K562 (cell line): Measurements from ENCODE around the gene TXNIP. TPM values are rescaled to one million over a fixed set of nuclear protein-coding genes. Genes with fewer than 3 reads are reported as not detected.

Source experiments
- AFF1 ChIP-seq, 2 experiments: fragments of 450-650 bp; IDR thresholded peaks; 2 replicates each; pipeline ENCODE4 v1.6.1; 2018; ENCODE audit warnings: mild to moderate bottlenecking in 2 of 2, low read depth in 1 of 2; ENCODE audit not compliant: partially characterized antibody in 2 of 2
- ATF7 ChIP-seq: fragments of 450-650 bp; IDR thresholded peaks from 2 replicates; pipeline ENCODE4 v1.7.1; 2014; ENCODE audit warnings: mild to moderate bottlenecking, moderate library complexity
- CLOCK ChIP-seq: fragments of 250-450 bp; sonication (Bioruptor Pico); IDR thresholded peaks from 2 replicates; pipeline ENCODE4 v1.4.0; 2020; ENCODE audit warnings: mild to moderate bottlenecking, moderate library complexity, borderline replicate concordance
- E2F3 ChIP-seq: fragments of 250-450 bp; sonication (Bioruptor Pico); IDR thresholded peaks from 2 replicates; pipeline ENCODE4 v1.4.0; 2020; ENCODE audit warnings: mild to moderate bottlenecking
- EGR1 ChIP-seq: fragments of 450-650 bp; conservative IDR thresholded peaks from 2 replicates; pipeline ENCODE4 v1.6.1; 2017; ENCODE audit warnings: mild to moderate bottlenecking
- GABPB2 ChIP-seq: fragments of 250-450 bp; sonication (Bioruptor Pico); conservative IDR thresholded peaks from 2 replicates; pipeline ENCODE4 v1.5.1; 2021; ENCODE audit warnings: mild to moderate bottlenecking
- L3MBTL2 ChIP-seq: fragments of 450-650 bp; IDR thresholded peaks from 2 replicates; pipeline ENCODE4 v1.6.1; 2016; ENCODE audit warnings: mild to moderate bottlenecking, moderate library complexity
- MAFF ChIP-seq: IDR thresholded peaks from 2 replicates; pipeline ENCODE4 v1.6.1; 2012; ENCODE audit warnings: low read length, improper control_type of control experiment
- MIER1 ChIP-seq: fragments of 450-650 bp; IDR thresholded peaks from 2 replicates; pipeline ENCODE4 v1.6.1; 2016; ENCODE audit warnings: antibody characterized with exemption, mild to moderate bottlenecking, low read depth
- POLR2G ChIP-seq: fragments of 200-400 bp; formaldehyde crosslinking; IDR thresholded peaks from 2 replicates; pipeline ENCODE4 v1.6.1; 2017; ENCODE audit warnings: low read depth, mild to moderate bottlenecking, antibody characterized with exemption, low read length, moderate library complexity
- RB1 ChIP-seq: fragments of 450-650 bp; IDR thresholded peaks from 2 replicates; pipeline ENCODE4 v1.6.1; 2017; ENCODE audit warnings: low read depth, mild to moderate bottlenecking
- RBM25 ChIP-seq: fragments of 200-400 bp; formaldehyde crosslinking; IDR thresholded peaks from 2 replicates; pipeline ENCODE4 v1.6.1; 2018; ENCODE audit warnings: low read length, low read depth, moderate library complexity; ENCODE audit not compliant: severe bottlenecking
- SIN3A ChIP-seq, 2 experiments: fragments of 150-350 bp in 1 of 2; IDR thresholded peaks; 2 replicates each; pipeline ENCODE4 v1.6.1; 2011 to 2016; ENCODE audit warnings: borderline replicate concordance in 2 of 2, low read depth in 2 of 2, low read length in 2 of 2, mild to moderate bottlenecking in 2 of 2, moderate library complexity in 2 of 2; ENCODE audit not compliant: control insufficient read depth in 1 of 2
- STAG1 ChIP-seq: sonication (generic); formaldehyde crosslinking; IDR thresholded peaks from 2 replicates; pipeline ENCODE4 v1.5.0; 2020; ENCODE audit warnings: missing genetic modification reagents, borderline replicate concordance
- TBP ChIP-seq: optimal IDR thresholded peaks from 2 replicates; pipeline ENCODE3; 2011; ENCODE audit warnings: low read depth, low read length, improper control_type of control experiment
- TCFL5 ChIP-seq: fragments of 250-450 bp; sonication (Bioruptor Pico); conservative IDR thresholded peaks from 2 replicates; pipeline ENCODE4 v1.6.1; 2021; ENCODE audit warnings: mild to moderate bottlenecking, moderate library complexity, matching md5 sums
- ZBTB9 ChIP-seq: fragments of 450-650 bp; formaldehyde crosslinking; IDR thresholded peaks from 2 replicates; pipeline ENCODE4 v1.4.0; 2020; ENCODE audit warnings: mild to moderate bottlenecking, moderate library complexity
- ZC3H8 ChIP-seq: fragments of 450-650 bp; IDR thresholded peaks from 2 replicates; pipeline ENCODE4 v1.6.1; 2017
- ZNF184 ChIP-seq: sonication (generic); formaldehyde crosslinking; IDR thresholded peaks from 2 replicates; pipeline ENCODE4 v1.5.0; 2020; ENCODE audit warnings: missing genetic modification reagents
- ZNF224 ChIP-seq: sonication (generic); formaldehyde crosslinking; IDR thresholded peaks from 2 replicates; pipeline ENCODE4 v1.8.0; 2022; ENCODE audit warnings: mild to moderate bottlenecking, missing genetic modification reagents
- ZNF696 ChIP-seq: fragments of 250-450 bp; sonication (Bioruptor Pico); conservative IDR thresholded peaks from 2 replicates; pipeline ENCODE4 v1.4.0; 2020; ENCODE audit warnings: mild to moderate bottlenecking, moderate library complexity
- polyA plus RNA-seq, 8 experiments: library from polyadenylated mRNA; depleted of rRNA in 4 of 8; stranded (reverse) in 5 of 8; unstranded in 3 of 8; fragments of >200 nt; fragmentation: Nextera tagmentation in 2 of 8; fragmentation: Illumina TruSeq in 1 of 8; extraction: Ambion mirVana in 2 of 8; extraction: Trizol in 1 of 8; gene quantifications; 2 replicates each; pipeline versions ENCODE4 v1.2.1 to v1.2.3, GENCODE V29; 2011 to 2014; ENCODE audit warnings: inconsistent platforms in 1 of 8, missing spikeins in 1 of 8
- total RNA-seq, 7 experiments: library from RNA; depleted of rRNA in 6 of 7; stranded (reverse); fragments of >200 nt in 6 of 7; fragmentation: Illumina TruSeq in 2 of 7; extraction: Trizol in 2 of 7; gene quantifications; 2 replicates each; pipeline versions ENCODE4 v1.2.1 to v1.2.3, GENCODE V29; 2011 to 2021; ENCODE audit warnings: low replicate concordance in 1 of 7

Gene TXNIP
- total and polyA plus RNA-seq, 9 of the 15 experiments (the other 6 are each of a cell fraction or from before 2014, with no cell fraction given) = 120 to 499 (median 257) TPM

- TF ChIP-seq SIN3A (IDR thresholded peaks at IDR 0.05; ENCODE audit: borderline replicate concordance in 2 of 2, control insufficient read depth in 1 of 2, low read depth in 2 of 2, low read length in 2 of 2) (no peak; a peak in 1 of 4 replicates), STAG1 (CRISPR knock-in tag) (no peak), MAFF (no peak), L3MBTL2 (peak; percentile 26; the same call in 1 of the 2 replicates), EGR1 (peak; percentile 23; the same call in 1 of the 2 replicates), ATF7 (peak; percentile 38), CLOCK (CRISPR knock-in tag) (no peak), ZNF696 (CRISPR knock-in tag) (no peak), TCFL5 (no peak), ZNF184 (CRISPR knock-in tag) (no peak), GABPB2 (no peak), ZBTB9 (no peak), E2F3 (CRISPR knock-in tag) (no peak), RBM25 (no peak), MIER1 (no peak), POLR2G (peak; percentile 84), TBP (peak; percentile 44), ZNF224 (CRISPR knock-in tag) (no peak), ZC3H8 (no peak), RB1 (peak; percentile 57; the same call in 1 of the 2 replicates), AFF1 (IDR thresholded peaks at IDR 0.05; ENCODE audit: low read depth in 1 of 2, partially characterized antibody in 2 of 2) (no peak)
These were observed 38.7 kb downstream of the TXNIP start, which contains the start of gene LIX1L (continued) for GRCh38 chr1:145957443-145958319.
